DOHH2 (cell line): ENCODE measurements around the gene PCDHA4.
A peak's percentile ranks its signal among the peaks of the same experiment; 100 is the strongest.

Source experiments
- CTCF ChIP-seq: fragments of 200-600 bp; sonication (generic); IDR thresholded peaks from one replicate; pipeline ENCODE4 v1.5.1; 2014; ENCODE audit warnings: antibody characterized with exemption, mild to moderate bottlenecking, low read depth, low read length; ENCODE audit not compliant: poor library complexity, severe bottlenecking
- EZH2phosphoT487 ChIP-seq: fragments of 200-600 bp; sonication (generic); IDR thresholded peaks from 2 replicates; pipeline ENCODE4 v1.6.1; 2017; ENCODE audit warnings: borderline replicate concordance, mild to moderate bottlenecking, antibody characterized with exemption, low read length, moderate library complexity, mixed read lengths

- TF ChIP-seq CTCF (peak; percentile 67), EZH2phosphoT487 (no peak)
Measured at GRCh38 chr5:140821375-140822280, 14.8 kb downstream of the PCDHA4 start, which contains the start of gene PCDHA5.
